ENCODE measurements around the gene NPIPA7.
"Not testable (repeated sequence)": the region's sequence is repeated elsewhere in the genome, so short reads cannot be mapped to it uniquely, and the experiment has no call there.

- TF ChIP-seq CTCF (IDR thresholded peaks at IDR 0.05; ENCODE audit: low read length); EZH2 (IDR thresholded peaks at IDR 0.05; ENCODE audit: borderline replicate concordance, low read length): not testable (repeated sequence)
These were observed 62.5 kb downstream of the NPIPA7 start for GRCh38 chr16:16441401-16441800.

Measured in OCI-LY1 (cell line).